ENCODE measurements around the gene ECI1. TPM values are rescaled to one million over a fixed set of nuclear protein-coding genes. Genes with fewer than 3 reads are reported as not detected.

The ECI1 gene
- total and polyA plus RNA-seq, 2 of the 13 experiments (the other 11 are each of a cell fraction or from before 2014, with no cell fraction given), result 82.0 to 102 TPM

DNA sequence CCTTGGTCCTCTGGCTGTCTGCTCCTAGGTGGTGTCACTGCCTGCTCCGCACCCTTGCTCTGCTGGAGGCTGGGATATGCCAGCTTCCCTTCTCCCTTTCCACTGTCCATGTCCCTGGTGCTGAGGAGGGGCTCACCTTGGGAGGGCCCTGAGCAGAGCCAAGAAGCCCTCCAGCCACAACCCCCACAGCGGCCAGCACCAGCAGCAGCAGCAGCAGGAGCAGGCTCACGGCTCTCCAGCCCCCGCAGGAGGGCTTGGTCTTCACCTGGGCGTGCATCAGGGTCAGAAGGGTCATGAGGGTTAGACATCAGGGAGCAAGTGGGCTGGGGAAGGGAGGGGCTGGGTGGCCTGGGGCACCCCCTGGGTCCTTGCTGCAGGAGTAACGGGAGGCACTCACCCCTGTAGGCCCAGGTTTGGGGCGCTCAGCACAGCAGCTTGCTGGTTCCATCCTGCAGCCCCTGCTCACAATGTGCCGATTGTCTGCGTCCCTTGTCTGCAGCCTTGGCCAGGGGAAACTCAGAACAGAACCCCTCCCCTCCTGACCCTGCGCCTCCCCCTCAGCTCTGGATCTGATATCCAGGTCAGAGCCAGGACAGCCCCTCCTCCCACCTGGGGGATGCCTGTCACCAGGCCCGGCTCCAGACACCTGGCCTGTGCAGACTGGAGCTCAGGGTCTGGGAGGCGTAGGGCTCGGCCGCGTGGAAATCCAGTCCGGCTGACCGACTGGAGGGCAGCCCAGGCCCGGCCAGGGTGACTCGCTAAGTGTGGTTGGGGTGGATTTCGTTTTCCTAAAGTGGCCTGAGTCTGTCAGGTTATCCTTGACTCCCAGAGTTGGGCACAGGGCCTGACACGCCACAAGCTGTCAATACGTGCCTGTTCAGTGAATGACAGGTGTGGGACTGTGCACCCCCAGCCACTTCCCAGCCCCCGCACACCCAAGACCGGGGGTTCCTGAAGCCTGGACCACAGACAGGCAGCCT, 40.7 kb downstream of the ECI1 start, which contains the start of gene BRICD5 (continued):
- TF ChIP-seq SCMH1 (CRISPR knock-in tag; IDR thresholded peaks at IDR 0.05; ENCODE audit: borderline replicate concordance), result no peak
- peak; percentile 72 for TF ChIP-seq SAP130 (CRISPR knock-in tag; IDR thresholded peaks at IDR 0.05; ENCODE audit: low read depth)
- no peak for TF ChIP-seq ZNF616 (CRISPR knock-in tag; IDR thresholded peaks at IDR 0.05; ENCODE audit: low read depth)
- no peak for TF ChIP-seq PAWR (CRISPR knock-in tag; IDR thresholded peaks at IDR 0.05; ENCODE audit: borderline replicate concordance)
- TF ChIP-seq ZNF224 (CRISPR knock-in tag; IDR thresholded peaks at IDR 0.05), result no peak
- no peak for TF ChIP-seq KDM6A (CRISPR knock-in tag; IDR thresholded peaks at IDR 0.05; ENCODE audit: low read depth)
- TF ChIP-seq POLR2AphosphoS2 (IDR thresholded peaks at IDR 0.05; ENCODE audit: low read depth, low read length), result no peak
- TF ChIP-seq ZBTB26 (CRISPR knock-in tag; IDR thresholded peaks at IDR 0.05; ENCODE audit: borderline replicate concordance), result peak; percentile 61; the same call in 1 of the 2 replicates
- TF ChIP-seq ZNF20 (CRISPR knock-in tag; IDR thresholded peaks at IDR 0.05), result no peak
- no peak for TF ChIP-seq AHR (CRISPR knock-in tag; IDR thresholded peaks at IDR 0.05)
- no peak for TF ChIP-seq ZNF557 (CRISPR knock-in tag; IDR thresholded peaks at IDR 0.05)
- no peak for TF ChIP-seq ZNF883 (CRISPR knock-in tag; IDR thresholded peaks at IDR 0.05; ENCODE audit: not compliant biosample characterization)
- TF ChIP-seq SRSF9 (IDR thresholded peaks at IDR 0.05; ENCODE audit: borderline replicate concordance, insufficient read depth, low read depth, low read length, poor library complexity, severe bottlenecking), result no peak
- no peak for TF ChIP-seq KAT7 (CRISPR knock-in tag; IDR thresholded peaks at IDR 0.05; ENCODE audit: borderline replicate concordance)
- TF ChIP-seq HOXA7 (CRISPR knock-in tag; IDR thresholded peaks at IDR 0.05), result no peak
- TF ChIP-seq, protein P1, sequence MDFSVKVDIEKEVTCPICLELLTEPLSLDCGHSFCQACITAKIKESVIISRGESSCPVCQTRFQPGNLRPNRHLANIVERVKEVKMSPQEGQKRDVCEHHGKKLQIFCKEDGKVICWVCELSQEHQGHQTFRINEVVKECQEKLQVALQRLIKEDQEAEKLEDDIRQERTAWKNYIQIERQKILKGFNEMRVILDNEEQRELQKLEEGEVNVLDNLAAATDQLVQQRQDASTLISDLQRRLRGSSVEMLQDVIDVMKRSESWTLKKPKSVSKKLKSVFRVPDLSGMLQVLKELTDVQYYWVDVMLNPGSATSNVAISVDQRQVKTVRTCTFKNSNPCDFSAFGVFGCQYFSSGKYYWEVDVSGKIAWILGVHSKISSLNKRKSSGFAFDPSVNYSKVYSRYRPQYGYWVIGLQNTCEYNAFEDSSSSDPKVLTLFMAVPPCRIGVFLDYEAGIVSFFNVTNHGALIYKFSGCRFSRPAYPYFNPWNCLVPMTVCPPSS (IDR thresholded peaks at IDR 0.05), result no peak
- no peak for TF ChIP-seq GATAD1 (CRISPR knock-in tag; IDR thresholded peaks at IDR 0.05)
- TF ChIP-seq NPAS2 (CRISPR knock-in tag; IDR thresholded peaks at IDR 0.05; ENCODE audit: borderline replicate concordance), result no peak
- no peak for TF ChIP-seq ZNF646 (CRISPR knock-in tag; IDR thresholded peaks at IDR 0.05)
- TF ChIP-seq MEF2D (CRISPR knock-in tag; IDR thresholded peaks at IDR 0.05), result no peak
- TF ChIP-seq MIXL1 (CRISPR knock-in tag; IDR thresholded peaks at IDR 0.05), result no peak
- TF ChIP-seq SUZ12 (IDR thresholded peaks at IDR 0.05; ENCODE audit: low read depth, low read length), result no peak

All from HepG2 (cell line).